ENCODE results near the gene PZP. TPM values are rescaled to one million over a fixed set of nuclear protein-coding genes. Genes with fewer than 3 reads are reported as not detected.

The PZP gene
- total and polyA plus RNA-seq, 2 of the 8 experiments (the other 6 are each of a cell fraction or from before 2014, with no cell fraction given) = 0.08 TPM; not detected in 1

- CTCF ChIA-PET (ENCODE audit: partially characterized antibody) = no interaction called here
These were observed 76.1 kb downstream of the PZP start for GRCh38 chr12:9132008-9132535.

More at GRCh38 chr12:9132008-9132535, 76.1 kb downstream of the PZP start:
- H3K79me2 ChIP-seq (ENCODE audit: control insufficient read depth in 1 of 2, insufficient read depth in 2 of 2, low read length in 2 of 2) = no peaks in the 10 kb centered on the region
- H3K18ac ChIP-seq (ENCODE audit: extremely low read depth, low read length) = no peak overlapping the region
- no peaks in the 10 kb centered on the region for H3K36me3 ChIP-seq (ENCODE audit: control insufficient read depth in 2 of 4, insufficient read depth in 4 of 4, low read length in 3 of 4)
- DNase-seq (ENCODE audit: low read depth in 1 of 2, low spot score in 2 of 2) (no peak), FAIRE-seq (no peak)
- no peak overlapping the region for H2AK5ac ChIP-seq (ENCODE audit: low read depth, low read length)
- H3K23ac ChIP-seq (ENCODE audit: insufficient read length) = no peak overlapping the region
- POLR2A ChIA-PET (ENCODE audit: partially characterized antibody) = no interaction called here
- no peaks in the 10 kb centered on the region for H4K20me1 ChIP-seq (replicated peaks in 1 of 2; ENCODE audit: control insufficient read depth in 1 of 2, insufficient read depth in 2 of 2, low read length in 2 of 2)
- no peak overlapping the region for H2BK12ac ChIP-seq (ENCODE audit: low read depth, low read length)
- H2BK20ac ChIP-seq (ENCODE audit: low read length) = no peak overlapping the region
- H3K79me1 ChIP-seq (ENCODE audit: low read depth, low read length) = no peaks in the 10 kb centered on the region
- H3K4me3 ChIP-seq (ENCODE audit: extremely low read depth in 1 of 4, insufficient read depth in 2 of 4, low read depth in 3 of 4, low read length in 4 of 4) = no peak overlapping the region
- no peak overlapping the region for H3K9ac ChIP-seq (replicated peaks in 1 of 4; ENCODE audit: extremely low read depth in 1 of 4, low read depth in 3 of 4, low read length in 3 of 4)
- H3K27ac ChIP-seq (ENCODE audit: low read depth, low read length) = no peak overlapping the region
- H3K4me1 ChIP-seq (replicated peaks in 1 of 4; ENCODE audit: control insufficient read depth in 3 of 4, insufficient read depth in 4 of 4, low read length in 3 of 4) = no peaks in the 10 kb centered on the region
- no peak overlapping the region for H3K56ac ChIP-seq (replicated peaks; ENCODE audit: insufficient read length, low read depth, low read length)
- H2AFZ ChIP-seq (ENCODE audit: low read length) = no peak overlapping the region
- H3K4ac ChIP-seq (replicated peaks; ENCODE audit: insufficient read length, low read depth, low read length) = no peak overlapping the region
- 85% methylated on average over 1 of the region's 1 CpG; no CpG with 5 or more reads in 1 of the 2 experiments for WGBS, 2 experiments (ENCODE audit: extremely low coverage in 1 of 2, insufficient coverage in 1 of 2, insufficient read length in 1 of 2, insufficient replicate concordance in 2 of 2, low coverage in 1 of 2, low lambda C conversion rate in 2 of 2, missing lambda C conversion rate in 1 of 2)
- H2BK120ac ChIP-seq (replicated peaks; ENCODE audit: low read depth, low read length) = no peak overlapping the region
- no peak for TF ChIP-seq PHF8 (conservative IDR thresholded peaks at IDR 0.05; ENCODE audit: low read depth, low read length)
- TF ChIP-seq TAF7 (optimal IDR thresholded peaks at IDR 0.05; ENCODE audit: borderline replicate concordance, low read depth, low read length) = no peak
- no peak for TF ChIP-seq RAD21 (IDR thresholded peaks at IDR 0.05 in 1 of 2, conservative IDR thresholded peaks at IDR 0.05 in 1 of 2; ENCODE audit: low read depth in 2 of 2, low read length in 2 of 2)
- H4K8ac ChIP-seq (ENCODE audit: extremely low read depth, insufficient read depth, low read length) = no peak overlapping the region
- no peaks in the 10 kb centered on the region for H3K27me3 ChIP-seq (replicated peaks in 1 of 4; ENCODE audit: control insufficient read depth in 3 of 4, extremely low read depth in 1 of 4, insufficient read depth in 3 of 4, low read length in 3 of 4)
- no peak overlapping the region for H4K5ac ChIP-seq (ENCODE audit: insufficient read length, low read depth, low read length)
- no peaks in the 10 kb centered on the region for H3K23me2 ChIP-seq (ENCODE audit: low read depth, low read length)
- H2BK5ac ChIP-seq (ENCODE audit: low read depth, low read length) = no peak overlapping the region
- peaks cover 0 to 9% of the 10 kb centered on the region in 2 experiments; a peak in 1 of 4 replicates for H3K9me3 ChIP-seq (ENCODE audit: insufficient read depth in 2 of 2, low read depth in 1 of 2, low read length in 1 of 2)
- H3K4me2 ChIP-seq (ENCODE audit: insufficient read depth in 1 of 2, low read depth in 2 of 2, low read length in 2 of 2) = no peak overlapping the region
- no peak overlapping the region for H4K91ac ChIP-seq (replicated peaks; ENCODE audit: insufficient read length, low read length)
- no peak overlapping the region for H2BK15ac ChIP-seq (ENCODE audit: low read length)
- no peak overlapping the region for H3K14ac ChIP-seq (ENCODE audit: insufficient read length)
